Neural cell (in vitro differentiated cells): ENCODE measurements around the gene SAE1.

Experiments
- EP300 ChIP-seq: fragments of 450-650 bp; conservative IDR thresholded peaks from 2 replicates; pipeline ENCODE4 v1.6.1; 2014; ENCODE audit warnings: antibody characterized with exemption, mild to moderate bottlenecking, moderate library complexity; ENCODE audit not compliant: poor library complexity, severe bottlenecking
- EZH2 ChIP-seq: fragments of 200-600, 300-800 bp; shearing (Covaris generic), sonication (generic); IDR thresholded peaks from 2 replicates; pipeline ENCODE4 v1.6.1; 2014; ENCODE audit warnings: antibody characterized with exemption, low read length, borderline replicate concordance, mild to moderate bottlenecking; ENCODE audit not compliant: insufficient read depth, poor library complexity, severe bottlenecking
- MXI1 ChIP-seq: fragments of 450-650 bp; conservative IDR thresholded peaks from 2 replicates; pipeline ENCODE4 v1.6.1; 2014; ENCODE audit warnings: antibody characterized with exemption, mild to moderate bottlenecking; ENCODE audit not compliant: poor library complexity, severe bottlenecking
- POLR2AphosphoS5 ChIP-seq: IDR thresholded peaks from 2 replicates; pipeline ENCODE4 v1.6.1; 2012
- RAD21 ChIP-seq: fragments of 450-650 bp; conservative IDR thresholded peaks from 2 replicates; pipeline ENCODE4 v1.6.1; 2014; ENCODE audit warnings: antibody characterized with exemption, mild to moderate bottlenecking, moderate library complexity
- TAF1 ChIP-seq: IDR thresholded peaks from 2 replicates; pipeline ENCODE4 v1.6.1; 2012; ENCODE audit warnings: low read depth
- TF ChIP-seq, protein P1 (sequence below): fragments of 450-650 bp; IDR thresholded peaks from 2 replicates; pipeline ENCODE4 v1.5.1; 2014; ENCODE audit warnings: antibody characterized with exemption, mild to moderate bottlenecking, moderate library complexity; ENCODE audit not compliant: poor library complexity, severe bottlenecking
- TF ChIP-seq, protein P2 (sequence below): IDR thresholded peaks from 2 replicates; pipeline ENCODE4 v1.6.1; 2012; ENCODE audit warnings: borderline replicate concordance

GRCh38 chr19:47152632-47153031 lies 22.0 kb downstream of the SAE1 start:
- TF ChIP-seq, protein P1, sequence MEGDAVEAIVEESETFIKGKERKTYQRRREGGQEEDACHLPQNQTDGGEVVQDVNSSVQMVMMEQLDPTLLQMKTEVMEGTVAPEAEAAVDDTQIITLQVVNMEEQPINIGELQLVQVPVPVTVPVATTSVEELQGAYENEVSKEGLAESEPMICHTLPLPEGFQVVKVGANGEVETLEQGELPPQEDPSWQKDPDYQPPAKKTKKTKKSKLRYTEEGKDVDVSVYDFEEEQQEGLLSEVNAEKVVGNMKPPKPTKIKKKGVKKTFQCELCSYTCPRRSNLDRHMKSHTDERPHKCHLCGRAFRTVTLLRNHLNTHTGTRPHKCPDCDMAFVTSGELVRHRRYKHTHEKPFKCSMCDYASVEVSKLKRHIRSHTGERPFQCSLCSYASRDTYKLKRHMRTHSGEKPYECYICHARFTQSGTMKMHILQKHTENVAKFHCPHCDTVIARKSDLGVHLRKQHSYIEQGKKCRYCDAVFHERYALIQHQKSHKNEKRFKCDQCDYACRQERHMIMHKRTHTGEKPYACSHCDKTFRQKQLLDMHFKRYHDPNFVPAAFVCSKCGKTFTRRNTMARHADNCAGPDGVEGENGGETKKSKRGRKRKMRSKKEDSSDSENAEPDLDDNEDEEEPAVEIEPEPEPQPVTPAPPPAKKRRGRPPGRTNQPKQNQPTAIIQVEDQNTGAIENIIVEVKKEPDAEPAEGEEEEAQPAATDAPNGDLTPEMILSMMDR = no peak
- TF ChIP-seq RAD21 (no peak), MXI1 (no peak), POLR2AphosphoS5 (no peak), EP300 (no peak), TAF1 (no peak), EZH2 (no peak)
- TF ChIP-seq, protein P2, sequence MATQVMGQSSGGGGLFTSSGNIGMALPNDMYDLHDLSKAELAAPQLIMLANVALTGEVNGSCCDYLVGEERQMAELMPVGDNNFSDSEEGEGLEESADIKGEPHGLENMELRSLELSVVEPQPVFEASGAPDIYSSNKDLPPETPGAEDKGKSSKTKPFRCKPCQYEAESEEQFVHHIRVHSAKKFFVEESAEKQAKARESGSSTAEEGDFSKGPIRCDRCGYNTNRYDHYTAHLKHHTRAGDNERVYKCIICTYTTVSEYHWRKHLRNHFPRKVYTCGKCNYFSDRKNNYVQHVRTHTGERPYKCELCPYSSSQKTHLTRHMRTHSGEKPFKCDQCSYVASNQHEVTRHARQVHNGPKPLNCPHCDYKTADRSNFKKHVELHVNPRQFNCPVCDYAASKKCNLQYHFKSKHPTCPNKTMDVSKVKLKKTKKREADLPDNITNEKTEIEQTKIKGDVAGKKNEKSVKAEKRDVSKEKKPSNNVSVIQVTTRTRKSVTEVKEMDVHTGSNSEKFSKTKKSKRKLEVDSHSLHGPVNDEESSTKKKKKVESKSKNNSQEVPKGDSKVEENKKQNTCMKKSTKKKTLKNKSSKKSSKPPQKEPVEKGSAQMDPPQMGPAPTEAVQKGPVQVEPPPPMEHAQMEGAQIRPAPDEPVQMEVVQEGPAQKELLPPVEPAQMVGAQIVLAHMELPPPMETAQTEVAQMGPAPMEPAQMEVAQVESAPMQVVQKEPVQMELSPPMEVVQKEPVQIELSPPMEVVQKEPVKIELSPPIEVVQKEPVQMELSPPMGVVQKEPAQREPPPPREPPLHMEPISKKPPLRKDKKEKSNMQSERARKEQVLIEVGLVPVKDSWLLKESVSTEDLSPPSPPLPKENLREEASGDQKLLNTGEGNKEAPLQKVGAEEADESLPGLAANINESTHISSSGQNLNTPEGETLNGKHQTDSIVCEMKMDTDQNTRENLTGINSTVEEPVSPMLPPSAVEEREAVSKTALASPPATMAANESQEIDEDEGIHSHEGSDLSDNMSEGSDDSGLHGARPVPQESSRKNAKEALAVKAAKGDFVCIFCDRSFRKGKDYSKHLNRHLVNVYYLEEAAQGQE = no peak
